ENCODE data around the gene UNC93B1.

UNC93B1 gene

GRCh38 chr11:68036717-68037239 lies 32.9 kb upstream of the UNC93B1 start:
- ChIA-PET POLR2A (no interaction called here), CTCF (interaction anchor here (1.0 to 2.2 kb wide), 2 partner anchors 43 to 172 kb away, joined by 3 to 4 read pairs; no protein-coding TSS in a partner anchor)
- DNase-seq (ENCODE audit: extremely low spot score) = no peak
- TF ChIP-seq CTCF (IDR thresholded peaks at IDR 0.05; ENCODE audit: control extremely low read depth, extremely low read depth, low read depth, missing control alignments) = no peak

DNA sequence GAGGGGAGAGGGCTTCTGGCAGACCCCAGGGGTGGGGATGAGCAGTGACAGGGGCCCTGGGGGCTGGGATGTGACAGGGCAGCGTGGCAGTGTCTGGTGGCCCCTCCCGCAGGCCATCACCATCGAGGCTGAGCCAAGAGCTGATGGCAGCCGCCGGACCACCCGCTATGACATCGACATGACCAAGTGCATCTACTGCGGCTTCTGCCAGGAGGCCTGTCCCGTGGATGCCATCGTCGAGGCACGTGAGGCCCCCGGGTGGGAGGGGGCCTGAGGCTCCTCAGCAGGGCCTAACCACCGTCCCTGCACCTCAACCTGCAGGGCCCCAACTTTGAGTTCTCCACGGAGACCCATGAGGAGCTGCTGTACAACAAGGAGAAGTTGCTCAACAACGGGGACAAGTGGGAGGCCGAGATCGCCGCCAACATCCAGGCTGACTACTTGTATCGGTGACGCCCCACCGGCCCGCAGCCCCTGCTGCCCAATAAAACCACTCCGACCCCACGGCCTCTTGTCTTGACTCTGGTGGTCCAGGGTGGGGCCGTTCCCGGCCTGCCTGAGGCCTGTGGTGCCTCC lies 32.3 kb upstream of the UNC93B1 start:
- CTCF ChIA-PET = interaction anchor here (2.2 kb wide), 1 partner anchor 172 kb away, joined by 4 read pairs; no protein-coding TSS in a partner anchor
- DNase-seq (ENCODE audit: extremely low spot score) = no peak

GRCh38 chr11:68035266-68035876 lies 31.5 kb upstream of the UNC93B1 start:
- no peak for DNase-seq (ENCODE audit: extremely low spot score)
- TF ChIP-seq CTCF (IDR thresholded peaks at IDR 0.05; ENCODE audit: control extremely low read depth, extremely low read depth, low read depth, missing control alignments) = no peak
- ChIA-PET POLR2A (no interaction called here), CTCF (interaction anchor here (2.2 kb wide), 1 partner anchor 173 kb away, joined by 4 read pairs; no protein-coding TSS in a partner anchor)

More for the DNA sequence above, 32.3 kb upstream of the UNC93B1 start:
- no peak for TF ChIP-seq CTCF (IDR thresholded peaks at IDR 0.05; ENCODE audit: control extremely low read depth, extremely low read depth, low read depth, missing control alignments)
- POLR2A ChIA-PET = no interaction called here

GRCh38 chr11:68033708-68034045 lies 29.8 kb upstream of the UNC93B1 start:
- DNase-seq (ENCODE audit: extremely low spot score) = no peak
- POLR2A ChIA-PET = no interaction called here
- no peak for TF ChIP-seq CTCF (IDR thresholded peaks at IDR 0.05; ENCODE audit: control extremely low read depth, extremely low read depth, low read depth, missing control alignments)
- CTCF ChIA-PET = no interaction called here

DNA sequence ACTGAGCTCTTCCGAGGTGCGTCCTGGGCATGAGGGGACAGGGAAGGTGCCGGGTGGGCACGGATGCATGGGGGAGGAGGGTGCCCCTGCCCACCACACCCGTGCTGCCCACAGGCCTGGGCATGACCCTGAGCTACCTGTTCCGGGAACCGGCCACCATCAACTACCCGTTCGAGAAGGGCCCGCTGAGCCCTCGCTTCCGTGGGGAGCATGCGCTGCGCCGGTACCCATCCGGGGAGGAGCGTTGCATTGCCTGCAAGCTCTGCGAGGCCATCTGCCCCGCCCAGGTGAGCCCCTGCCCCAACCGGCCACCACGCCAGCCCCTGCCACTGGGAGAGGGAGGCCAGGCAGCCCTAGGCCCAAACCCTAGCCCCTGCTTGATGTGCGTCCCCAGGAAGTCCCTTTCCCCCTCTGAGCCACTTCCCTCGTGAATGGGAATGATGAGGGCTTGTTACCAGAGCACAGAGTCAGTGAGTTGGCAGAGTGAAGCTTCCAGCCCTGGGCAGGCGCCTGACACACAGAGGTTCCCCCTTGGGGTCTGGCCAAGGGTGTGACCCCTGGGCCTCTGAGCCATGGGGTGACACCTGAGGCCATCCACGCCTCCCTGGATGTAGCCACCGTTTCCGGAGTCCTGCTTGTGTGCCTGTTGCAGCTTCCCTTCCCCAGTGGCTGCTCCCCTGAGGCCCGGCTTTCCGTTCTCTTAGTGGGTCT lies 29.3 kb upstream of the UNC93B1 start:
- DNase-seq (ENCODE audit: extremely low spot score) = no peak
- TF ChIP-seq CTCF (IDR thresholded peaks at IDR 0.05; ENCODE audit: control extremely low read depth, extremely low read depth, low read depth, missing control alignments) = no peak
- ChIA-PET CTCF (no interaction called here), POLR2A (no interaction called here)

GRCh38 chr11:68032003-68032402 lies 28.1 kb upstream of the UNC93B1 start:
- CTCF ChIA-PET = no interaction called here
- no peak for DNase-seq (ENCODE audit: extremely low spot score)
- no peak for TF ChIP-seq CTCF (IDR thresholded peaks at IDR 0.05; ENCODE audit: control extremely low read depth, extremely low read depth, low read depth, missing control alignments)
- POLR2A ChIA-PET = no interaction called here

All from GM10248 (cell line).